GM12891 (cell line): ENCODE data around the gene PPCS.

Source experiments
- POLR2A ChIP-seq: IDR thresholded peaks from 2 replicates; pipeline ENCODE4 v1.6.1; 2011; ENCODE audit warnings: low read depth, low read length, control low read depth
- POLR2AphosphoS5 ChIP-seq: IDR thresholded peaks from 2 replicates; pipeline ENCODE4 v1.6.1; 2011; ENCODE audit warnings: low read depth, low read length, control low read depth
- POU2F2 ChIP-seq: IDR thresholded peaks from 2 replicates; pipeline ENCODE4 v1.6.1; 2011; ENCODE audit warnings: low read depth, mild to moderate bottlenecking, control low read depth, low read length, moderate library complexity
- SPI1 ChIP-seq: IDR thresholded peaks from 2 replicates; pipeline ENCODE4 v1.6.1; 2011; ENCODE audit warnings: low read depth, low read length, control low read depth

GRCh38 chr1:42463921-42464320, 7.6 kb downstream of the PPCS start:
- no peak for TF ChIP-seq POU2F2
- no peak for TF ChIP-seq POLR2A
- TF ChIP-seq POLR2AphosphoS5, result no peak
- no peak for TF ChIP-seq SPI1
